Jurkat, Clone E6-1 (cell line): ENCODE results near the gene PWWP2B.

Source experiments
- DNase-seq: peaks from one replicate; pipeline ENCODE4 v3.0.0-alpha.2; 2011; ENCODE audit warnings: low read depth, low spot score
- H3K4me3 ChIP-seq: 2 replicates; pipeline ENCODE4 v1.5.1; 2011; ENCODE audit warnings: mild to moderate bottlenecking, low read length, control low read depth, moderate library complexity

PWWP2B gene

GRCh38 chr10:132390921-132391675 is 5.9 kb upstream of the PWWP2B start:
- no peak for DNase-seq
- H3K4me3 ChIP-seq, result no peak overlapping the region

GRCh38 chr10:132391676-132392020 is 5.4 kb upstream of the PWWP2B start:
- H3K4me3 ChIP-seq, result no peak overlapping the region
- DNase-seq, result no peak

- DNase-seq, result no peak
- no peak overlapping the region for H3K4me3 ChIP-seq
Measured at GRCh38 chr10:132392184-132392800, 4.7 kb upstream of the PWWP2B start.

GRCh38 chr10:132392811-132393694 is 3.9 kb upstream of the PWWP2B start:
- H3K4me3 ChIP-seq, result no peak overlapping the region
- DNase-seq, result no peak

GRCh38 chr10:132393695-132394181 is 3.3 kb upstream of the PWWP2B start:
- DNase-seq, result no peak
- no peak overlapping the region for H3K4me3 ChIP-seq

- H3K4me3 ChIP-seq, result no peak overlapping the region
- DNase-seq, result no peak
Measured at GRCh38 chr10:132394201-132394811, 2.7 kb upstream of the PWWP2B start.

GRCh38 chr10:132394936-132395703 is 1.9 kb upstream of the PWWP2B start:
- DNase-seq, result no peak
- no peak overlapping the region for H3K4me3 ChIP-seq

- DNase-seq, result no peak
- H3K4me3 ChIP-seq, result peak overlapping the region; percentile 38
Measured at GRCh38 chr10:132395704-132396493, 1.1 kb upstream of the PWWP2B start.

GRCh38 chr10:132396494-132397035 is 435 bp upstream of the PWWP2B start:
- DNase-seq, result no peak
- H3K4me3 ChIP-seq, result peak overlapping the region; percentile 38

- DNase-seq, result peak; percentile 17
- peak overlapping the region; percentile 65 for H3K4me3 ChIP-seq
Measured at GRCh38 chr10:132397671-132398565, 918 bp downstream of the PWWP2B start.

- H3K4me3 ChIP-seq, result no peak overlapping the region
- DNase-seq, result no peak
Measured at GRCh38 chr10:132398566-132398991, 1.6 kb downstream of the PWWP2B start.

GRCh38 chr10:132399117-132400035 is 2.4 kb downstream of the PWWP2B start:
- H3K4me3 ChIP-seq, result no peak overlapping the region
- no peak for DNase-seq

GRCh38 chr10:132400041-132400546 is 3.1 kb downstream of the PWWP2B start:
- DNase-seq, result no peak
- no peak overlapping the region for H3K4me3 ChIP-seq

- DNase-seq, result no peak
- H3K4me3 ChIP-seq, result no peak overlapping the region
Measured at GRCh38 chr10:132400547-132401151, 3.6 kb downstream of the PWWP2B start.
